Measurements from ENCODE around the gene IGFBP4. TPM values are rescaled to one million over a fixed set of nuclear protein-coding genes. Genes with fewer than 3 reads are reported as not detected.
"Not testable (repeated sequence)": the region's sequence is repeated elsewhere in the genome, so short reads cannot be mapped to it uniquely, and the experiment has no call there.

IGFBP4 gene
- total RNA-seq (2014; rRNA removed; shearing (Covaris generic); ENCODE audit: low replicate concordance) = 198 and 232 TPM in 2 replicates

DNA sequence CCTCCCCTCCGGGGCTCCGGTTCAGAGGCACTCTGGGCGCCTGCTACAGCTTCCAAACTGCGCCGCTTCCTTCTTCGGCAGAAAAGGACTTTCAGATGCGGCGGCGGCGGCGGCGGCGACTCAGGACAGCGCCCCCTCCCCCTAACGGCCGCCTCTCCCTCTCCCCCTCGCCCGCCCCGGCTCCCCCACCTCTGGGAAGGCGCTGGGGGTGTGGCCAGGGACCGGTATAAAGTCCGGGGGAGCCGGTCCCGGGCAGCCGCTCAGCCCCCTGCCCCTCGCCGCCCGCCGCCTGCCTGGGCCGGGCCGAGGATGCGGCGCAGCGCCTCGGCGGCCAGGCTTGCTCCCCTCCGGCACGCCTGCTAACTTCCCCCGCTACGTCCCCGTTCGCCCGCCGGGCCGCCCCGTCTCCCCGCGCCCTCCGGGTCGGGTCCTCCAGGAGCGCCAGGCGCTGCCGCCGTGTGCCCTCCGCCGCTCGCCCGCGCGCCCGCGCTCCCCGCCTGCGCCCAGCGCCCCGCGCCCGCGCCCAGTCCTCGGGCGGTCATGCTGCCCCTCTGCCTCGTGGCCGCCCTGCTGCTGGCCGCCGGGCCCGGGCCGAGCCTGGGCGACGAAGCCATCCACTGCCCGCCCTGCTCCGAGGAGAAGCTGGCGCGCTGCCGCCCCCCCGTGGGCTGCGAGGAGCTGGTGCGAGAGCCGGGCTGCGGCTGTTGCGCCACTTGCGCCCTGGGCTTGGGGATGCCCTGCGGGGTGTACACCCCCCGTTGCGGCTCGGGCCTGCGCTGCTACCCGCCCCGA lies at the start of gene IGFBP4:
TSS of gene IGFBP4 (plus strand) at position 255 of the 792 bp plus-strand sequence. CDS start at position 541, 286 bp downstream.
- peak; percentile 71 for DNase-seq (ENCODE audit: low read depth)
- in situ Hi-C loops (cut with HindIII; ENCODE audit: low pct_unique_long_range_greater_than_20kb, low sequenced_read_pairs) = no loop called here

DNA sequence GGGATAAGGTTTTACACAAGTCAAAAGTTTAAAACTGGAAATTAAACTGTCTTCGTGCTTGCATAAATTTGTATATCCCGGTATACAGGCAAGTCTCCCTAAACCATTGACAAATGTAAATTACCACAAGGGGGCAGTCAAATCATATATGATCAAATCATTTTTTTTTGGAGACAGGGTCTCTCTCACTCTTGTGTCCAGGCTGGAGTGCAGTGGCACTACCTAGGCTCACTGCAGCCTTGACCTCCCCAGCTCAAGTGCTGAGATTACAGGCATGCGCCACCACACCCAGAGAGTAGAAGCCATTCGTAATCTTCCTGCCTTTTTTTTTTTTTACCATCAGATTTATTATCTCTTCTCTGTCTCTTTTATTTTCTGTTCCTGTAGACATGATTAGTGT lies 44.1 kb upstream of the IGFBP4 start:
- in situ Hi-C loops (cut with HindIII; ENCODE audit: low pct_unique_long_range_greater_than_20kb, low sequenced_read_pairs) = no loop called here
- DNase-seq (ENCODE audit: low read depth) = peak; percentile 52

DNA sequence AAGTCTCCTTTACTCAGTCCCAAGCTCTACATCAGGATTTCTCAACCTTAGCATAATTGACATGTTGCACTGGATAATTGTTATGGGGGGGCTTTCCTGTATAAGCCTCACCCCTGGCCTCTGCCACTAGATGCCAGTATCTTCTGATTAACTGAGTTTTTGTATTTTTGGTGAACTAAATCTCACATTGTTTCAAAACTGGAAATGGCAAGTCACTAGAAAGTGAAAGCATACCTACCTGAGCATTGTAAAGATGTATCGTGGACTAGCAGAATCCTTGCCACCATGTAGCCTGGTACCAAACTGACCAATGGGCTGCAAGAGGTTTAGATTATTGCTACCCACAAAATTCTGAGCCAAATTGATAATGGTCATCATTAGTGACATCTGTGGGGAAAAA lies 40.6 kb upstream of the IGFBP4 start:
- no peak for DNase-seq (ENCODE audit: low read depth)
- in situ Hi-C loops (cut with HindIII; ENCODE audit: low pct_unique_long_range_greater_than_20kb, low sequenced_read_pairs) = no loop called here

DNA sequence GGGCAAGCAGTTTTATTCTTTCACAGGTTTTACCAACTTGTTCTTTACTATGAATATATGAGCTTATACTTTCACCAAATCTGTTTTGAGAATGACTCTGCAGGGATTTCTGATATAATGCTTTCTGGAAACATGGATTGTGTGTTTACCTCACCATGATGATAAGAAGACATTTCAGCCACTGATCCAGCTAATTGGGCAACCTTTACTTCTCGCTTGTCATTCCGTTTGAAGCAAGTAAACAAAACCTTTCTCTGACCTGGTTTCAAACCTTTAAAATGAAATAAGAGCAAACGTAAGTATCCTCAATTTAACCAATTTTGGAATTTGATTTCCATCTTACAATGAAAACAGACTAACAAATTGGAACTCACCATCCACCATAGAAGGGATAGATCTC lies 39.2 kb upstream of the IGFBP4 start:
- in situ Hi-C loops (cut with HindIII; ENCODE audit: low pct_unique_long_range_greater_than_20kb, low sequenced_read_pairs) = no loop called here
- no peak for DNase-seq (ENCODE audit: low read depth)

DNA sequence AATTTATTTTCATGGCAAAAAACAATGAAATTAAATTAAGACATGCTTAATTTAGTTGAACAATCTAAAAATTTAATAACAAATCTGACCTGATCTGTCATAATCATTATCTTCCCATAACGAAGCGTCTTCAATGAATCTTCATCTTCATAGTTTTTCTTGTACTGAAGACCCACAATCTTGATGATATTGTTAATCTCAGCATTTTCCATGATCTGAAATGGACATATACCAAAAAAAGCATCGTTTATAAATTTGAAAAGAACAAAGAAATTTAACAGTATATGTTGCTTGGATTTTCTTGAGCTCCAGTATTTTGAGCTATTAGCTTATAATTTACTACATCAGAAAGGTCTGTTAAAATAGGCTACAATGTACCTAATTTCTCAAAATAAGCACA lies 35.8 kb upstream of the IGFBP4 start:
- DNase-seq (ENCODE audit: low read depth) = no peak
- in situ Hi-C loops (cut with HindIII; ENCODE audit: low pct_unique_long_range_greater_than_20kb, low sequenced_read_pairs) = no loop called here

DNA sequence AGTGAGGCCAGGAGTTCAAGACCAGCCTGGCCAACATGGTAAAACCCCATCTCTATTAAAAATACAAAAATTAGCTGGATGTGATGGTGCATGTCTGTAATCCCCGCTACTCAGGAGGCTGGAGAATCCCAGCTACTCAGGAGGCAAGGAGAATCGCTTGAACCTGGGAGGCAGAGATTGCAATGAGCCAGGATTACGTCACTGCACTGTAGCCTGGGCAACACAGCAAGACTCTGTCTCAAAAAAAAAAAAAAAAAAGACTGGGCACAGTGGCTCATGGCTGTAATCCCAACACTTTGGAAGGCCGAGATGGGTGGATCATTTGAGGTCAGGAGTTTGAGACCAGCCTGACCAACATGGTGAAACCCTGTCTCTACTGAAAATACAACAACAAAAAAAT lies 33.7 kb upstream of the IGFBP4 start:
- in situ Hi-C loops (cut with HindIII; ENCODE audit: low pct_unique_long_range_greater_than_20kb, low sequenced_read_pairs) = not testable (repeated sequence)

DNA sequence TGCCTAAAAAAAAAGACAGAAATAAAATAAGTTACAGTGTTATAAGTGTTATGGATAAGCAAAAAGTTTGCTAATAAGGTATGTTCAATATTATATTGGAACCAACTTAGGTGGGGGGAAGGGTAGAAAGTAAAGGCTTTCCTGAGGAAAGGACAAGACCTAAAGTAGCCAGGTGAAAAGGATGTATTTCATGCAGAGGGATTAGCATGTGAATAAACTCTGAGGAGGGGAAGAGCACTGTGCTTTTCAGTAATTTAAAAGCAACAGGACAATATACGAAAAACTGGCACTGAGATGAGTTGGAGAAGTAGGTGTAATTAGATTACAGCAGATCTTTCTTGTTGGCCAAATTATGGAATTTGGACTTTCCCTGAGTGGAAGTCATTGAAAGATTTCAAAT lies 33.2 kb upstream of the IGFBP4 start:
- in situ Hi-C loops (cut with HindIII; ENCODE audit: low pct_unique_long_range_greater_than_20kb, low sequenced_read_pairs) = no loop called here

More for the DNA sequence above, 33.7 kb upstream of the IGFBP4 start:
- not testable (repeated sequence) for DNase-seq (ENCODE audit: low read depth)

DNA sequence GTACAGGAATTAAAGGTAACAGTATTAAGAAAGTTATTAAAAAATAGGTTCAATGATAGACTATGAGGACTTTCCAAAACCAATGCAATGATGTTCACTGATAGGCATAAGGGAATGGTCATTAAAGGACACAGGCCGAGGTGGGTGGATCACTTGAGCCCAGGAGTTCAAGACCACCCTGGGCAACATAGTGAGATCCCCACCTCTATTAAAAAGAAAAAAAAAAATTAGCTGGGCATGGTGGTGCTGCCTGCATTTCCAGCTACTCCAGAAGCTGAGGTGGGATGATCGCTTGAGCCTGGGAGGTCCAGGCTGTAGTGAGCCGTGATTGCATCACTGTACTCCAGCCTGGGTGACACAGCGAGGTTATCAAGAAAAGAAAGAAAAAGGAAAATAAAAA lies 31.4 kb upstream of the IGFBP4 start:
- in situ Hi-C loops (cut with HindIII; ENCODE audit: low pct_unique_long_range_greater_than_20kb, low sequenced_read_pairs) = no loop called here
- no peak for DNase-seq (ENCODE audit: low read depth)

More for the DNA sequence above, 33.2 kb upstream of the IGFBP4 start:
- no peak for DNase-seq (ENCODE audit: low read depth)

DNA sequence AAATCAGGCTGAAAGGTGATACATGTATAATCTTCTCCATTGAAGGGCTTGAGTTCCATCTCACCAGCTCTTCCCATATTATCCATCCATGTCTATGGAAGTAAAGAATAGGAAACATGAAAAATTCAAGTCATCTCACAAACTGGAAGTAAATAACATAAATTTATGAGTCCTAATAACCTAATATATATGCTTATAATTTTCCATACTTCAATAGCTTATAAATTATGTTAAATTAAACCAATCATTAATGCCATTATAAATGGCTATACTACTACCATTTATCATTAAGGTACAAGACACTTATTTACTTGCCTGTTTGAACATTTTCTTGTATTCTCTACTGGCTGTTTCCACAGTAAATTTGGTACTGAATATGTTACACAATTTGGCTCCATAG lies 30.4 kb upstream of the IGFBP4 start:
- DNase-seq (ENCODE audit: low read depth) = no peak
- in situ Hi-C loops (cut with HindIII; ENCODE audit: low pct_unique_long_range_greater_than_20kb, low sequenced_read_pairs) = no loop called here

DNA sequence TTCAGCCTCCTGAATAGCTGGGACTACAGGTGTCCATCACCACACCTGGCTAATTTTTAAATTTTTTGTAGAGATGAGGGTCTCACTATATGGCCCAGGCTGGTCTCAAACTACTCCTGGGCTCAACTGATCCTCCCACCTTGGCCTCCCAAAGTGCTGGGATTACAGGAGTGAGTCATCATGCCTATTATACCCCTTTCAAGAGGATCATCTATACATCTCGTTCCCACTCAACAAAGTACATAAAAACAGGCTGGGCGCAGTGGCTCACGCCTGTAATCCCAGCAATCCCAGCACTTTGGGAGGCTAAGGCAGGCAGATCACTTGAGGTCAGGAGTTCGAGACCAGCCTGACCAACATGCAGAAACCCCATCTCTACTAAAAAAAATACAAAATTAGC lies 28.9 kb upstream of the IGFBP4 start:
- DNase-seq (ENCODE audit: low read depth); in situ Hi-C loops (cut with HindIII; ENCODE audit: low pct_unique_long_range_greater_than_20kb, low sequenced_read_pairs): not testable (repeated sequence)

DNA sequence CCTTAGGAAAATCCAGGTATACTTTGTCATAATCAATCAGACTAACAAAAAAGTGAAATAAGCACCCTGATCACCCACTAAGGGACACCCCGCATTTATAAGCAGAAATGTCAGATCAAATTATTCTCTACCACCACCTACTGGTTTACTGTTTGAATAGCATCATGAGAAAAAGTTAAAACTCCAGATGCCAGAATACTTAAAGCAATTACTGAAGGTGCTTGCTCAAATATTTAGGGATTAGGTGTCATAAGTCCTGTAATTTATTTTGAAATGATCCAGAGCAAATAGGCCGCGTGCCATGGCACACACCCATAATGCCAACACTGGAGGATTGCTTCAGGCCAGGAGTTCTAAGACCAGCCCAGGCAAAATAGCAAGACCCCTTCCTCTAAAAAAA lies 27.9 kb upstream of the IGFBP4 start:
- DNase-seq (ENCODE audit: low read depth) = peak; percentile 48
- in situ Hi-C loops (cut with HindIII; ENCODE audit: low pct_unique_long_range_greater_than_20kb, low sequenced_read_pairs) = no loop called here

DNA sequence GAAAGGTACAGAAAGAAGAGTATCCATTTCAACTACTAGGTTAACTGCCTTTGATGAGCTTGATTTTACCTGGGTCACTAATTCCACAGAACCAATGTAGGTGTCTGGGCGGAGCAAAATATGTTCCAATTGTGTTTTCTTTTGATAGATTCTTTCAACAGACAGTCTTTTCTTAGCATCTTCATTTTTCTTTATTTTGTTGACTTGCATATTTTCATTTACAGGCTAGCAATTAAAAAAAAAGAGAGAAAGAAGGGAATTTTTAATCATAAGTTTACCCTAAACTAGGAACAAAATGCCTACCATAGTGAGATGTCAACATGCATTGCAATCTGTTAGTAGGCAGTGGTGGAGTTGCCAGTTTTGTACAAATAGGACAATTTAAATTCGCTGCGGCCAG lies 26.6 kb upstream of the IGFBP4 start:
- no peak for DNase-seq (ENCODE audit: low read depth)
- in situ Hi-C loops (cut with HindIII; ENCODE audit: low pct_unique_long_range_greater_than_20kb, low sequenced_read_pairs) = no loop called here

DNA sequence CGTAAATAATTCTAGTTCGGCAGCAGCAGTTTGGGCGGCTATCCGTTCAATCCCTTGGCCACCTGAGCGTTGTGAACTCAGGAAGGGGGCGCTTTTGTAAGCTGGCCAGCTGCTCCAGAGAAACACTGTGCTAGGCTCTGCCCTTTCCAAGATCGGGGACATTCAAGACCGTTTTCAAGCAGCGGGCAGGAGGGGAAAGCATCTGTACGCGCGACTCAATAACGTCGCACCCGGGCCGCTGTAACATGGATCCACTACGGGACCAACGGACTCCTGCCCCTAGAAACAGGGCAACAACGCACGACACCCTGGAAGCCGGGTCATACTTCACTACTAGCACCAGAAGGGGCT lies 26.0 kb upstream of the IGFBP4 start:
- DNase-seq (ENCODE audit: low read depth) = no peak
- in situ Hi-C loops (cut with HindIII; ENCODE audit: low pct_unique_long_range_greater_than_20kb, low sequenced_read_pairs) = no loop called here

DNA sequence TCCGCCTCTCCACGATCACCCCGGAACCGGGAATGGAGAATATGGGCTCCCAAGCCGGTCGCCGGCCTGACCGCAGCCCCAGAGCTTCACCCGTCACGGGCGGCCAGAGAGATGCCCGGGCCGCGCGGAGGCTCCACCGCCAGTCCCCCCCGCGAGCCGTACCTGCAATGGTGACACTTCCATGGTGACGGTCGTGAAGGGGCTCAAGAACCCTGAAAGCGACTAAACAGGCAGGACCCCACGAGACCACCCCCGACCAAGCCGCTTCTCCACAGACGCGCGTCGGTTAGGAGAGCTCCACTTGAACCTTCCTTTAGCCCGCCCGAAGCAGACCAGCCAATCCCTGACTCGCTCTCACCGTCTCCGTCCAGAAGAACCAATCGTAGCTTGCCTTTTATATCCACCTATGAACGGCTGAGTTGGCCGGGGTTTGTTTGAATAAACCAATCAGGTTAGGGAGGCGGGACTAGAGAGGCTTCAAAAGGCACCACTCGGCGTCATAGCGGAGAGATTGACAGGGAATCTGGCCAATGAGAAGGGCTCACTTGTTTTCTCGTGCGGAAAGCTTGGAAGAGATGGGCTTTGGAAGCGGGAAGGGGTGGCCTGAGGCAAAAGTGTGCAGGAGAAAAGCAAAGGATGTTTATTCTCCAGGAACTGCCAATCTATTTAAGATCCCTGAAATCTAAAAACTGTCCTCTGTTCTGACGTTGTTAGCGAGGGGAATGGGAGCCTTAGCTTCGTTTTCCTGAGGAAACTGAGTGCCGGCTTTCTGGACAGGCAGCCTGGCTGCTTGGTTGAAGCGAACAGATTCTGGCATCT lies 25.4 kb upstream of the IGFBP4 start, which contains the start of gene TOP2A:
TSS of gene TOP2A (minus strand) at position 288 of the 819 bp plus-strand sequence. CDS start at position 183, 105 bp downstream.
- DNase-seq (ENCODE audit: low read depth) = peak; percentile 100
- in situ Hi-C loops (cut with HindIII; ENCODE audit: low pct_unique_long_range_greater_than_20kb, low sequenced_read_pairs) = no loop called here

DNA sequence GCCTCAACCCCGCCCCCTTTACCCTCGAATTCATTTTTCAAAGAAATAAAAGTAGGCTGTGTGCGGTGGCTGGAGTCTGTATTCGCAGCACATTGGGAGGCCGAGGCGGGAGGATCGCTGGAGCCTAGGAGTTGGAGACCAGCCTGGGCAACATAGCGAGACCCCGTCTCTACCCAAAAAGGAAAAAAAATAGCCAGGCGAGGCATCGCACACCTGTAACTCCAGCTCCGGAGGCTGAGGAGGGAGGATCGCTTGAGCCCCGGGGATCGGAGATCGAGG lies 24.9 kb upstream of the IGFBP4 start:
- in situ Hi-C loops (cut with HindIII; ENCODE audit: low pct_unique_long_range_greater_than_20kb, low sequenced_read_pairs) = no loop called here
- DNase-seq (ENCODE audit: low read depth) = no peak

DNA sequence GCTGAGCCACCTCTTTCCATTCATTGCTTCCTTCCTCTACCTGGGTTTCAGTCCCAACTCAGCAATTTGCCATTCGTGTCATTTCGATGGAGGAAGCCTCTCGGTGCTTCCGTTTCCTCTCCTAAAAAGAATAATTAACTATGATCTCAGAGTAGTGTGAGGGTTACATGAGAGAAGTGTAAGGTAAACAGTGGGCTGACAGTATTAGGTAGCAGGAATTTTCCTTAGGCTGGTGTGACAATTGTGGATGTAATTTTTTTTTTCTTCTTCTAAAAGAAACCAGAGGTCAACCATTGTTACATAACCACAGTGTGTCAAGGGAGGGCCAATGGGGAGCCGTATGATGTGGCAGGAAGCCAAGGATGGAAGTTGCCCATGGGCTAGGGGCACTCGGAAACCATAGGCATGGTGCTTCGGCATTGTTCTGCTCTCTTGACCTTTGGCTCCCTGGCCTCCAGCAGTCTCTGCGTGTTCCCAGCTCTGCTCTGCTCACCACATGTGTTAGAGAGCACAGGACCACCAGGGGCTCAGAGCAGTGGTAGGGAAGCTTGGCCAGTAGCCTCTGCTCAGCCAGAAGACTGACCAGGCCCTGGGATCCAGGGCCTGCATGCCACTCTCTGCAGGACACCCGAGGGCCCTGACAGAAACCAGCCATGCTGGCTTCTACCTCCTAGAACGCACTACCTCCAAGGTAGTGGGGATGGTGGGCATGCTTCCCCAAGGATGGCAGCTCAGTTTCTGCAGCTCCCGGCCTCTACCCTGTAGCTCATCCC lies 23.5 kb upstream of the IGFBP4 start:
- DNase-seq (ENCODE audit: low read depth) = peak; percentile 78
- in situ Hi-C loops (cut with HindIII; ENCODE audit: low pct_unique_long_range_greater_than_20kb, low sequenced_read_pairs) = loop anchor here (10.0 kb wide), 1 partner anchor 115 kb away; no protein-coding TSS in a partner anchor

DNA sequence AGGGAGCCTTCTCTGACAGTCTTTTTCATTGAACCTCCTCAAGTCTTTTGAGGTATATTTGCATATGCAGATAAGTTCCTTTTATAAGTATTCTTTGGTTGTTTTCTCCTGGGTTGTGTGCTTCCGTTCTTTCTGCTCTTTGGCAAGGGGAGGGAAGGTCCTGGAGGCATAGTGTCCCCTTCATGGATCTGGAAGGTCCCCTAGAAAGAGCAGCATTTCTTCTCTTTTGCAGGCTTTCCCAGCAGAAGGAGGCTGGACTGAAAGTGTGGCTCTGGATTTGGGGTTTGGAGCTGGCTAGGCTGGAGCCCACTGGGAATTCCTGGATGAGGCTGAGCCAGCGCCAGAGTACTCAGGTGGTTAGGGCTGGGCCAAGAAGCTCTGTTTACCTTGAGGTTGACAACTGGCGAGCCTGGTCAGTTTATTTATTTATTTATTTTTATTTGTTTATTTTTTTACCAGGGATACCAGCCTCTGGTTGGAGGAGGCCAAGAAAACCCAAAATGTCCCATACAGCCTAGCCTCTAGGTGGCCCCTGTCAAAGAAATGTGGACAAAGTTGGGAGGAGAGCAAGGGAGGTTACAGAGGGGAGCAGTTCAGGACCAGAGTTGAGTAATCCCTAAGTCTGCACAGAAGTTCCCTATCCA lies 20.1 kb upstream of the IGFBP4 start:
- DNase-seq (ENCODE audit: low read depth) = no peak
- in situ Hi-C loops (cut with HindIII; ENCODE audit: low pct_unique_long_range_greater_than_20kb, low sequenced_read_pairs) = loop anchor here (10.0 kb wide), 1 partner anchor 112 kb away; no protein-coding TSS in a partner anchor

DNA sequence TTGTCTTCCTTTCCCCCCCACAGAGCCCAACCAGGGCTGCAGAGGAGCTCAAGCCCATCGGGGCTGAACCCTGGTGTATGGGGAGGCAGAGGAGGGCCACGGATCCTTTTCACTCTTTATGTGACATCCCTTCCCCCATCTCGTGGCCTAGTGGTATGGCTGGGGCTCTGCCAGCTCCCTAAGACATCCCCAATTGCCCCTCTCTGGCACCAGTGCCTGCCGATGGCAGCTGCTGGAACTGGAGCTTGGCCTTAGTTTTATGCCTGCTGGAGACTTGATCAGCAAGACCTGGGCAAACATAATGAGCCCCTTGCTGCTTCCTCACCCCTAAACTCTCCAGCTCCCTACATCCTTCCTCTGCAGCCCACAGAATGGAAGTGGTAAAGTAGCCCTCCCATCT lies 17.5 kb upstream of the IGFBP4 start:
- in situ Hi-C loops (cut with HindIII; ENCODE audit: low pct_unique_long_range_greater_than_20kb, low sequenced_read_pairs) = loop anchor here (10.0 kb wide), 1 partner anchor 109 kb away; no protein-coding TSS in a partner anchor
- DNase-seq (ENCODE audit: low read depth) = no peak
